Measurements from ENCODE around the gene PSAT1.

DNA sequence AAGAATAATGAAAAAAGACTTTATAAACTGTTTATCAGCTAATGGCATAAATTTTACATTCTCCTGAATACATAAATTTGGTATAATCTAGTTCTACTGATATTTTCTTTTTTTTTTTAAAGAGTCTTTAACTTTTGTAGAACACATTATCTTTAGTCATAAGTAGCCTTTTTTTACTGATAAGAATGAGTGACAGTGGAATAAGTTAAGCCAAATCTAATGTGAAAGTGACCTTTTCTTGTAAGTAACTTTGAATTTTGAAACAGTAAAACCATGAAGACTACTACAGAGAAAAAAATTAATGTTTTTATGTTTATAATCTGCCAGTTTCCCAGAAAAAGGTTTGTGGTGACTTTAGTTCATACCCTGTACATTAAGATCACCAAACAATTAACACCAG, 47.4 kb upstream of the PSAT1 start:
- TF ChIP-seq CTCF (IDR thresholded peaks at IDR 0.05; ENCODE audit: low read depth, low read length) (no peak), EZH2phosphoT487 (IDR thresholded peaks at IDR 0.05; ENCODE audit: low read depth) (no peak)
